ENCODE data around the gene CENPU. TPM values are rescaled to one million over a fixed set of nuclear protein-coding genes. Genes with fewer than 3 reads are reported as not detected.
A peak's percentile ranks its signal among the peaks of the same experiment; 100 is the strongest.

Gene CENPU
- total and polyA plus RNA-seq, 2 of the 13 experiments (the other 11 are each of a cell fraction or from before 2014, with no cell fraction given) = 11.7 to 35.8 TPM

DNA sequence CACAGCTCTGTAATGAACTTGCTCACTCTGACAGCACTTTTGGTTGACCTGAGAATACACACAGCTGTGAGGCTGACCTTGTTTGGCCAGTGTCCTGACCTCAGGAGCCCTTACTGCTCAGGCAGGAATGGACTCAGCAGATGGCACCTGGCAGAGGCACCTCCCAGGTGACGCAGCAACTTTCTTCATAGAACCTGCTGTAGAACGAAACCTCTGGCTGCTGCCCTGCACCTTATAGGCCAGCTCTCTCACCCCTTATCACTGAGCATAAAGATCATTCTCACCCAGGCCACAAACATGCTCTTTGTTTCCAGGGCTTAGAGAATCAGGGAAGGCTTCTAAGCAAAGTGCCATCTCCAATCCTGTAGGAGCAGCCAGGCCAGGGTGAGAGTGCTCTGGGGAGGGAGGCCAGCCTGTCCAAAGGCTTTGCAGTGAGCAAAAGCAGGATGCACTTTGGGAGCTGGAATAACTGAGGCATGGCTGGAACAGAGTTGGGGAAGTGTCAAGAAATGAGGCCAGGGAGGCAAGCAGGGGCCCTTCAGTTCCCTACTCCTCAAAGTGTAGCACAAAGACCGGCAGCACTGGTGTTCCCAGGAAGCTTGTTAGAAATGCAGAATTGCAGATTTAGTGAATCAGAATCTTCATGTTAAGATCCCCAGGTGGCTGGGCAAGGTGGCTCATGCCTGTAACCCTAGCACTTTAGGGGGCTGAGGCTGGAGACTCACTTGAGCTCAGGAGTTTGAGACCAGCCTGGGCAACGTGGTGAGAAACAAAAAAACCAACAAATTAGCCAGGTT, 13.3 kb upstream of the CENPU start (continued):
- TF ChIP-seq CHD4 (IDR thresholded peaks at IDR 0.05; ENCODE audit: borderline replicate concordance, low read length) = no peak
- 0 out of 2 replicates have a peak, but pooled peaks have one; percentile 60 for TF ChIP-seq MAFG (CRISPR knock-in tag; IDR thresholded peaks at IDR 0.05)
- TF ChIP-seq RXRA (CRISPR knock-in tag; IDR thresholded peaks at IDR 0.05) = peak; percentile 95
- TF ChIP-seq ZMAT3 (CRISPR knock-in tag; conservative IDR thresholded peaks at IDR 0.05) = no peak
- peak; percentile 17 for TF ChIP-seq TEAD3 (CRISPR knock-in tag; optimal IDR thresholded peaks at IDR 0.05; ENCODE audit: borderline replicate concordance)
- no peak for TF ChIP-seq ZKSCAN5 (CRISPR knock-in tag; IDR thresholded peaks at IDR 0.05)
- no peak for TF ChIP-seq MIER2 (CRISPR knock-in tag; IDR thresholded peaks at IDR 0.05)
- 0 out of 2 replicates have a peak, but pooled peaks have one; percentile 21 for TF ChIP-seq ZNF792 (CRISPR knock-in tag; IDR thresholded peaks at IDR 0.05)
- peak; percentile 46; the same call in 1 of the 2 replicates for TF ChIP-seq ZNF205 (CRISPR knock-in tag; IDR thresholded peaks at IDR 0.05)
- TF ChIP-seq ARNT (IDR thresholded peaks at IDR 0.05) = no peak
- TF ChIP-seq ZNF558 (CRISPR knock-in tag; IDR thresholded peaks at IDR 0.05; ENCODE audit: borderline replicate concordance) = no peak
- TF ChIP-seq, protein P1, sequence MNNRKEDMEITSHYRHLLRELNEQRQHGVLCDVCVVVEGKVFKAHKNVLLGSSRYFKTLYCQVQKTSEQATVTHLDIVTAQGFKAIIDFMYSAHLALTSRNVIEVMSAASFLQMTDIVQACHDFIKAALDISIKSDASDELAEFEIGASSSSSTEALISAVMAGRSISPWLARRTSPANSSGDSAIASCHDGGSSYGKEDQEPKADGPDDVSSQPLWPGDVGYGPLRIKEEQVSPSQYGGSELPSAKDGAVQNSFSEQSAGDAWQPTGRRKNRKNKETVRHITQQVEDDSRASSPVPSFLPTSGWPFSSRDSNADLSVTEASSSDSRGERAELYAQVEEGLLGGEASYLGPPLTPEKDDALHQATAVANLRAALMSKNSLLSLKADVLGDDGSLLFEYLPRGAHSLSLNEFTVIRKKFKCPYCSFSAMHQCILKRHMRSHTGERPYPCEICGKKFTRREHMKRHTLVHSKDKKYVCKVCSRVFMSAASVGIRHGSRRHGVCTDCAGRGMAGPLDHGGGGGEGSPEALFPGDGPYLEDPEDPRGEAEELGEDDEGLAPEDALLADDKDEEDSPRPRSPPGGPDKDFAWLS (CRISPR knock-in tag; IDR thresholded peaks at IDR 0.05; ENCODE audit: borderline replicate concordance) = no peak
- TF ChIP-seq GATAD2A (CRISPR knock-in tag; IDR thresholded peaks at IDR 0.05) = peak; percentile 15; the same call in 1 of the 2 replicates
- no peak for TF ChIP-seq ZNF709 (CRISPR knock-in tag; IDR thresholded peaks at IDR 0.05)
- TF ChIP-seq, protein P2, sequence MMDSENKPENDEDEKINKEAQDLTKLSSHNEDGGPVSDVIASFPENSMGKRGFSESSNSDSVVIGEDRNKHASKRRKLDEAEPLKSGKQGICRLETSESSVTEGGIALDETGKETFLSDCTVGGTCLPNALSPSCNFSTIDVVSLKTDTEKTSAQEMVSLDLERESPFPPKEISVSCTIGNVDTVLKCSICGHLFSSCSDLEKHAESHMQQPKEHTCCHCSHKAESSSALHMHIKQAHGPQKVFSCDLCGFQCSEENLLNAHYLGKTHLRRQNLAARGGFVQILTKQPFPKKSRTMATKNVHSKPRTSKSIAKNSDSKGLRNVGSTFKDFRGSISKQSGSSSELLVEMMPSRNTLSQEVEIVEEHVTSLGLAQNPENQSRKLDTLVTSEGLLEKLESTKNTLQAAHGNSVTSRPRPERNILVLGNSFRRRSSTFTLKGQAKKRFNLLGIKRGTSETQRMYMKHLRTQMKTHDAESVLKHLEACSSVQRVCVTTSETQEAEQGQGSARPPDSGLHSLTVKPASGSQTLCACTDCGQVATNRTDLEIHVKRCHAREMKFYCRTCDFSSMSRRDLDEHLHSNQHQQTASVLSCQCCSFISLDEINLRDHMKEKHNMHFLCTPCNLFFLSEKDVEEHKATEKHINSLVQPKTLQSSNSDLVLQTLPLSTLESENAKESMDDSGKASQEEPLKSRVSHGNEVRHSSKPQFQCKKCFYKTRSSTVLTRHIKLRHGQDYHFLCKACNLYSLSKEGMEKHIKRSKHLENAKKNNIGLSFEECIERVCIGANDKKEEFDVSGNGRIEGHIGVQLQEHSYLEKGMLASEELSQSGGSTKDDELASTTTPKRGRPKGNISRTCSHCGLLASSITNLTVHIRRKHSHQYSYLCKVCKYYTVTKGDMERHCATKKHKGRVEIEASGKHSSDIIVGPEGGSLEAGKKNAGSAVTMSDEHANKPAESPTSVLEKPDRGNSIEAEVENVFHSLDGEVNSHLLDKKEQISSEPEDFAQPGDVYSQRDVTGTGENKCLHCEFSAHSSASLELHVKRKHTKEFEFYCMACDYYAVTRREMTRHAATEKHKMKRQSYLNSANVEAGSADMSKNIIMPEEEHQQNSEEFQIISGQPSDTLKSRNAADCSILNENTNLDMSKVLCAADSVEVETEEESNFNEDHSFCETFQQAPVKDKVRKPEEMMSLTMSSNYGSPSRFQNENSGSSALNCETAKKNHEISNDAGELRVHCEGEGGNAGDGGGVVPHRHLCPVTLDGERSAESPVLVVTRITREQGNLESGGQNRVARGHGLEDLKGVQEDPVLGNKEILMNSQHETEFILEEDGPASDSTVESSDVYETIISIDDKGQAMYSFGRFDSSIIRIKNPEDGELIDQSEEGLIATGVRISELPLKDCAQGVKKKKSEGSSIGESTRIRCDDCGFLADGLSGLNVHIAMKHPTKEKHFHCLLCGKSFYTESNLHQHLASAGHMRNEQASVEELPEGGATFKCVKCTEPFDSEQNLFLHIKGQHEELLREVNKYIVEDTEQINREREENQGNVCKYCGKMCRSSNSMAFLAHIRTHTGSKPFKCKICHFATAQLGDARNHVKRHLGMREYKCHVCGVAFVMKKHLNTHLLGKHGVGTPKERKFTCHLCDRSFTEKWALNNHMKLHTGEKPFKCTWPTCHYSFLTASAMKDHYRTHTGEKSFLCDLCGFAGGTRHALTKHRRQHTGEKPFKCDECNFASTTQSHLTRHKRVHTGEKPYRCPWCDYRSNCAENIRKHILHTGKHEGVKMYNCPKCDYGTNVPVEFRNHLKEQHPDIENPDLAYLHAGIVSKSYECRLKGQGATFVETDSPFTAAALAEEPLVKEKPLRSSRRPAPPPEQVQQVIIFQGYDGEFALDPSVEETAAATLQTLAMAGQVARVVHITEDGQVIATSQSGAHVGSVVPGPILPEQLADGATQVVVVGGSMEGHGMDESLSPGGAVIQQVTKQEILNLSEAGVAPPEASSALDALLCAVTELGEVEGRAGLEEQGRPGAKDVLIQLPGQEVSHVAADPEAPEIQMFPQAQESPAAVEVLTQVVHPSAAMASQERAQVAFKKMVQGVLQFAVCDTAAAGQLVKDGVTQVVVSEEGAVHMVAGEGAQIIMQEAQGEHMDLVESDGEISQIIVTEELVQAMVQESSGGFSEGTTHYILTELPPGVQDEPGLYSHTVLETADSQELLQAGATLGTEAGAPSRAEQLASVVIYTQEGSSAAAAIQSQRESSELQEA (CRISPR knock-in tag; IDR thresholded peaks at IDR 0.05; ENCODE audit: not compliant biosample characterization) = no peak
- TF ChIP-seq MAFK (conservative IDR thresholded peaks at IDR 0.05 in 1 of 2, IDR thresholded peaks at IDR 0.05 in 1 of 2; ENCODE audit: low read length in 2 of 2) = peak in 1 of 2 experiments; percentile 65; a peak in 3 of 4 replicates
- TF ChIP-seq CREM (IDR thresholded peaks at IDR 0.05) = peak; percentile 21; the same call in 1 of the 2 replicates
- TF ChIP-seq CREM (CRISPR knock-in tag; IDR thresholded peaks at IDR 0.05) = no peak
- peak; percentile 51; the same call in 1 of the 2 replicates for TF ChIP-seq MAFF (IDR thresholded peaks at IDR 0.05; ENCODE audit: low read depth, low read length)
- TF ChIP-seq BORCS8-MEF2B (CRISPR knock-in tag; IDR thresholded peaks at IDR 0.05) = no peak
- TF ChIP-seq ZNF20 (CRISPR knock-in tag; IDR thresholded peaks at IDR 0.05) = no peak
- TF ChIP-seq AGO1 (IDR thresholded peaks at IDR 0.05; ENCODE audit: low read depth, low read length, poor library complexity, severe bottlenecking) = no peak
- no peak for TF ChIP-seq ISL2 (CRISPR knock-in tag; IDR thresholded peaks at IDR 0.05)
